Activated T-helper 1 cell treated with anti-CD3 and anti-CD28 coated beads, Interleukin-12 subunit alpha, Interleukin-12 subunit beta, Interleukin-2, Interleukin-4 antibody, amounts not matched to agents 30 ng/mL and 10 ng/mL and 1 ng/mL, durations not matched to agents 14 hours and 24 hours and 36 hours (primary cell): ENCODE results near the gene P2RX2. TPM values are rescaled to one million over a fixed set of nuclear protein-coding genes. Genes with fewer than 3 reads are reported as not detected.
A peak's percentile ranks its signal among the peaks of the same experiment; 100 is the strongest.
"Not testable (repeated sequence)": the region's sequence is repeated elsewhere in the genome, so short reads cannot be mapped to it uniquely, and the experiment has no call there.

Experiments used
- DNase-seq: peaks from one replicate; pipeline ENCODE4 v3.0.0; 2021; ENCODE audit warnings: low spot score
- H3K27ac Mint-ChIP-seq: one replicate; pipeline ENCODE4 v1.8.0; 2021; ENCODE audit warnings: mild to moderate bottlenecking, mixed read lengths
- H3K27me3 Mint-ChIP-seq: one replicate; pipeline ENCODE4 v1.8.0; 2022; ENCODE audit warnings: mild to moderate bottlenecking, moderate library complexity, mixed read lengths; ENCODE audit not compliant: insufficient read depth
- H3K36me3 Mint-ChIP-seq: one replicate; pipeline ENCODE4 v1.8.0; 2021; ENCODE audit warnings: low read depth, mixed read lengths
- H3K4me1 Mint-ChIP-seq: one replicate; pipeline ENCODE4 v1.8.0; 2021; ENCODE audit warnings: low read depth, mixed read lengths
- H3K4me3 Mint-ChIP-seq: one replicate; pipeline ENCODE4 v1.8.0; 2021; ENCODE audit warnings: mild to moderate bottlenecking, moderate library complexity, mixed read lengths
- H3K9me3 Mint-ChIP-seq: one replicate; pipeline ENCODE4 v1.8.0; 2021; ENCODE audit warnings: mixed read lengths
- intact Hi-C: fragments of 100-400 bp; cut with micrococcal nuclease; formaldehyde crosslinking; loops from one replicate; pipeline ENCODE4 v1.15.1; 2024
- total RNA-seq: library from RNA; stranded (reverse); gene quantifications from 2 replicates; pipeline ENCODE4 v1.2.3, GENCODE V29; 2022

Gene P2RX2
- total RNA-seq, 1 donor from 2014 or later, result not detected

DNA sequence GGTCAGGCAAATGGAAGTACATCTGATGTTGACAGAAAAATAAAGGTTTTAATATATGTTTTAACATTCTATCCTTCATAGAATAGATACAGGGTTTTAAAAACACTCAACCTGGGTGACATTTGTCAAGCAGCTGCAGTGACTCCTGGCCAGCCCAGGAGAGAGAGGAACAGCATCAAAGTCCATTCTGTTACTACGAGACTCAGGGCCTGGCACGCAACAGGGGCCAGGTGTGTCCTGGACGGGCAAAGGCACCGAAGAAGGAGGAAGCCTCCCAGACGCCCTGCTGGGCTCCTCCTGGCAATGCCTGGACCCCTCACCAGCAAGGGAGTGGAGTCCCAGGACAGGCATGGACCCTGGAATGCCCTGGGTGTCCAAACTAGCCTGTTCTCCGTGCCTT lies 30.3 kb upstream of the P2RX2 start:
- H3K36me3 Mint-ChIP-seq, result no peaks in the 10 kb centered on the region
- H3K27me3 Mint-ChIP-seq, result no peaks in the 10 kb centered on the region
- intact Hi-C loops, result no loop called here
- H3K4me1 Mint-ChIP-seq, result no peaks in the 10 kb centered on the region
- H3K4me3 Mint-ChIP-seq, result no peak overlapping the region
- DNase-seq, result no peak
- H3K9me3 Mint-ChIP-seq, result no peaks in the 10 kb centered on the region
- H3K27ac Mint-ChIP-seq, result no peak overlapping the region

DNA sequence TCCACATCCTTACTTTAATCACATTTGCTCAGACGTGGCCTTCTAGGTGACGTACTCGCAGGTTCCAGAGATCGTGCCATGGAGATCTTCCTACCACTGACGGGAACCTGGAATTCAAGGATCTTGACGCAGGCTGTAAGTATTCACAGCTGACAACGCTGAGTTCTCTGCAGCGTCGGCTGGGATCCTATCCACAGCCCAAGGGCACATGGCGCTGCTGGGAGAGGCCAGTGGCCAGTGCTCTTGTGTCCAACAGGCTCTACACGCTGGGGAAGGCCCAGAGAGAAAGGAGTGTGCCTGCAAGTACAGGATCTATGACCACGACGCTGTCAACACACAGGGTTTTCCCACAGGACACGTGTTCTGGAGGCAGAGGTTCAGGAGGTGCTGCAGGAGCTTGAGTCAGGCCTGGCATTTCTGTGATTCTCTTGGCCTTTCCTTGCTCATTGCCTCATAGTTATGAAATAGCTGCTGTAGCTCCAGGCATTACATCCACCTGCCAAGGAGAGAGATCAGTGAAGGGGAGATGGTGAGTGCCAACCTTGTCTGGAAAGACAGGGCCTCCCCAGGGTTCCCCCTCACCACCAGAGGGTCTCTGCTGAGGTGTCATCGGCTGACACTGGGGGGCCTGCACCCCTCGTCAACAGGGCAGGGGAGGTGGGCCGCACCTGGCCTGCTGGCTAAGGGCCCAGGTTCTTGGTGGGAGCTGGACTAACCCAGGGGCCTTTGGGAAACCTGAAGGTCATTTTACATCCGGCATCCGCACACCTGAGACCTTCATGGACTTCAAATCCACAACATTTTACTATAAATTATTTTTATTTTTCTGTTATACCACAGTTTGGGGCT lies 29.5 kb upstream of the P2RX2 start:
- Mint-ChIP-seq H3K9me3 (no peaks in the 10 kb centered on the region), H3K27me3 (peaks cover 3% of the 10 kb centered on the region), H3K4me1 (peaks cover 3% of the 10 kb centered on the region), H3K27ac (no peak overlapping the region), H3K36me3 (no peaks in the 10 kb centered on the region), H3K4me3 (no peak overlapping the region)
- intact Hi-C loops, result no loop called here
- no peak for DNase-seq

DNA sequence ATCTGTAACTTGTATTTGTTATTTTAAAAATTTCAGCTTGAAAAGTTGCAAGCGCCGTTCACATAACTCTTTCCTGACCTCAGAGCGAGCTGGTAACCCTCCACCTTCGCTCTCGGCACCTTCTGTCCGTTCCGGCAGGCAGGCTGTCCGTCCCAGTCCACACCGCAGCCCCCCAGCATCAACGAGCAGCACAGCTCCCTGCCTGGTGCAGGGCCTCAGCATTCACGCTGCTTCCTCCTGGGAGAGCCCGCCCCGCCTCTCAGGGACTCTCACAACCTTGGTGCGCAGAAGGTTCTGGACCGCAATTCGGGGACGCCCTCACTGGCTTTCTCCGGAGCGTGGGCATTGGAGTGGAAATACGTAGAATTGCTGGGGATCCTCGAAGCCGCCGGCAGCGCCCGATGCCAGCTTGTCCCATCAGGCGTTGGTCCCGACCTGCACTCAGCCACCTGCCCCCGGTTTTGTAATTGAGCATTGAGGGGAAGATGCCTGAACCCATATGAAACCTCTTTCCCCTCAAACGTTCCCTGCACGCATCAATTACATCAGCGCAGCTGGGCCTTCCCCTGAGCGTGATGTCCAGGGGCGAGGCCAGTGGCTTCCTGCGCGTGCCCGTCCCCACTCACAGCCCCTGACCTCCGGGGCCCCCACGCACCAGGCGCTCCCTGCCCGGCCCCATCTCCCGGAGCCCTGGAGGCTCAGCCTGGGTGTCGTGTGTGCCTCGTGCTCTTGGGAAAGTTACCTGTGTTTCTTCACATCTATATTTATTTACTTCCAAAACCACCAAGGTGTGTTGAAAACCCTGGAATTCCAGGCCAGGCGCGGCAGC lies 27.3 kb upstream of the P2RX2 start:
- no peaks in the 10 kb centered on the region for H3K9me3 Mint-ChIP-seq
- H3K27ac Mint-ChIP-seq, result no peak overlapping the region
- H3K4me1 Mint-ChIP-seq, result peaks cover 5% of the 10 kb centered on the region
- no peaks in the 10 kb centered on the region for H3K36me3 Mint-ChIP-seq
- no peak for DNase-seq
- peaks cover 4% of the 10 kb centered on the region for H3K27me3 Mint-ChIP-seq
- no peak overlapping the region for H3K4me3 Mint-ChIP-seq
- intact Hi-C loops, result no loop called here

DNA sequence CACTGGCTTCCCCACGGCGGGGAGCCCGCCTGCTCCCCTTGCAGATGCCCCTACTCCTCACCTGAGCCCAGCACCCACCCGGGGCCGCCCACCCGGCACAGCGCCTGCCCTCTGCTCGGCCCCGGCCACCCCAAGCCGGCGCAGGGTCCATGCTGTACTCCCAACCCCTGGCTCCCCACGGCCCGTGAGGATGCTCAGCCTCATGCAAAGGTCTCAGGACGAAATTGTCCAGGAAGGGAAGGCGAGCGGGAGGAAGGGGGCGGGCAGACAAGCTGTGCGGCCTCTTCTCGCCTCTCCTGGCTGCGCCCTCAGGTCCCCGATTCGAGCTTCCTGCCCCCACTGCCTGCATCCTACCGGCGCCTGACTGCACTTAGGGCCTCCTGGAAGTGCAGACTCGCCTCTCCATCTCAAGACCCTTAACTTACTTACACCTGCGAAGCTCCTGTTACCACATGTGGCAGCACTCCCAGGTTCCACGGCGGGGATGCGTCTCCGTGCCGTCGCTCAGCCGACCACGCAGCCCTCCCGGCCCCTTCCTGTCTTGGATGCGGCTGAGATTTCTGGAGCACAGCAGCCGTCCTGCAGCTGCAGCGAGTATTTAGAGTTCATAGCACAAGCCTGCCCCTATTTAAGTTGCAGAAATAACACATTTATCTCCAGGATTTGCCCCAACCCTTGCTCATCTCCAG lies 26.1 kb upstream of the P2RX2 start:
- Mint-ChIP-seq H3K4me3 (no peak overlapping the region), H3K27me3 (peaks cover 10% of the 10 kb centered on the region), H3K27ac (no peak overlapping the region), H3K9me3 (no peaks in the 10 kb centered on the region), H3K36me3 (no peaks in the 10 kb centered on the region), H3K4me1 (peaks cover 7% of the 10 kb centered on the region)
- intact Hi-C loops, result no loop called here
- DNase-seq, result no peak

DNA sequence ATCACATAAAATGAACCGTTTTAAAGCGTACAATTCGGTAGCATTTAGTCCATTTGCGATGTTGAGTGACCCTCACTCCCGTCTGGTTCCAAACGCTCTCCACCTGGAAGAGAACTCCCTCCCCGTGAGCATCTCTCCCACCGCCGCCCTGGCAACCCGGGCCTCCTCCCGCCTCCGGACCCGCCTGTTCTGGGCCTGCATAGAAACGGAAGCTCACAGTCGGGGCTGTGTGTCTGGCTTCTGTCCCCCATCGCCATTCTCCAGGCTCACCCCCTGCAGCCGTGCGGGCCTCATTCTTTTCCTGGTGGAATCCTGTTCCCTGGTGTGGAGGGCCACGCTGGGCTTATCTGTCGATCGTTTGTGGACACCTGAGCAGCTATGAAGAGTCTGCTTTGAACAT lies 25.5 kb upstream of the P2RX2 start:
- H3K36me3 Mint-ChIP-seq, result no peaks in the 10 kb centered on the region
- peaks cover 14% of the 10 kb centered on the region for H3K27me3 Mint-ChIP-seq
- DNase-seq, result no peak
- peaks cover 12% of the 10 kb centered on the region for H3K4me1 Mint-ChIP-seq
- H3K9me3 Mint-ChIP-seq, result no peaks in the 10 kb centered on the region
- H3K4me3 Mint-ChIP-seq, result no peak overlapping the region
- H3K27ac Mint-ChIP-seq, result no peak overlapping the region
- intact Hi-C loops, result no loop called here

DNA sequence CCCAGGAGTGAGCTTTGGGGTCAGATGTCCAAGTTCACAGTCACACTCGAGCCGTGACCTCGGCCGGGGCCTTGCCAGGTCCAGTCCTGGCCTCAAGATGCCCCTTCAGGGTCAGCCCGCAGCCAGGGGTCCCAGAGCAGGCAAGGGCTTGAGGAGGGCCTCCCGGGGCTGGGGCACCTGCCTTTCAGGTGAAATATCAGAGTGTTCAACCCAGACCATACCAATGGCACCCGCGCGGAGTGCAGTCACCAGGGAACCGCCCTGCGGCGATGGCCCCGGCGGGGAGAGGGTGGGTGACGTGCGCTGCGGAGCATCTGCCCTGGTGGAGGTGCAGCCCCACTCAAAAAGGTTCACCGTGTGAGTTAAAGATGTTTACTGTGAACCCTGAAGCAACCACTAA lies 25.1 kb upstream of the P2RX2 start:
- Mint-ChIP-seq H3K36me3 (no peaks in the 10 kb centered on the region), H3K4me3 (no peak overlapping the region), H3K27ac (no peak overlapping the region), H3K9me3 (no peaks in the 10 kb centered on the region), H3K4me1 (peaks cover 13% of the 10 kb centered on the region), H3K27me3 (peaks cover 15% of the 10 kb centered on the region)
- intact Hi-C loops, result no loop called here
- no peak for DNase-seq

DNA sequence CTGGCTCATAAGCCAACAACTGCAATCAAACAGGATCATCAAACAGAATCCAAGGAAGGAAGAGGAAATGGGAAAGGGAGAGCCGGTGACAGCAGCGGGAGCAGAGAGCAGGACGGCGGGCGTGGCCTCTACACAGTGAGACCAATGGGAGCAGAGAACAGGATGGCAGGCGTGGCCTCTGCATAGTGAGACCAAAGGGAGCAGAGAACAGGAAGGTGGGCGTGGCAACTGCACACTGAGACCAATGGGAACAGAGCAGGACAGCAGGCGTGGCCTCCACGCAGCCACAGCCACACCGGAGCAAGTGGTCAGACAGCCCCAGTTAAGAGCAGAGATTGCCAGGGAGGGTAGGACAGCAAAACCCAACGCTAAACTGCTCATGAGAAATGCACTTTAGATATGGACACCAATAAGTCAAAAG lies 24.6 kb upstream of the P2RX2 start:
- Mint-ChIP-seq H3K27ac (no peak overlapping the region), H3K4me3 (no peak overlapping the region), H3K4me1 (peaks cover 16% of the 10 kb centered on the region), H3K36me3 (no peaks in the 10 kb centered on the region), H3K27me3 (peaks cover 19% of the 10 kb centered on the region), H3K9me3 (no peaks in the 10 kb centered on the region)
- intact Hi-C loops, result no loop called here
- DNase-seq, result no peak

DNA sequence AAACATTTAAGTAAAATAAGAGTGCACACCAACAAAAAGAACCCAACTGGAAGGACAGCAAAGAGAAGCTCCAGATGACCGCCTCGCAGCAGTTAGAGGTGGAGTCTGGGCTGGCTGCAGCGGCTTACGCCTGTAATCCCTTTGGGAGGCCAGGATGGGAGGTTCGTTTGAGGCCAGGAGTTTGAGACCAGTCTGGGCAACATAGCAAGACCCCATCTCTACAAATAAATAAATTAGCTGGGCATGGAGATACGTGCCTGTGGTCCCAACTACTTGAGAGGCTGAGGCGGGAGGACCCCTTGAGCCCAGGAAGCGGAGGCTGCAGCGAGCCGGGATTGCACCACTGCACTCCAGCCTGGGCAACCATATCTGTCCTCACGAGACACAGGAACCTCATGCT lies 23.4 kb upstream of the P2RX2 start:
- Mint-ChIP-seq H3K4me3 (no peak overlapping the region), H3K9me3 (no peaks in the 10 kb centered on the region), H3K27ac (no peak overlapping the region)

DNA sequence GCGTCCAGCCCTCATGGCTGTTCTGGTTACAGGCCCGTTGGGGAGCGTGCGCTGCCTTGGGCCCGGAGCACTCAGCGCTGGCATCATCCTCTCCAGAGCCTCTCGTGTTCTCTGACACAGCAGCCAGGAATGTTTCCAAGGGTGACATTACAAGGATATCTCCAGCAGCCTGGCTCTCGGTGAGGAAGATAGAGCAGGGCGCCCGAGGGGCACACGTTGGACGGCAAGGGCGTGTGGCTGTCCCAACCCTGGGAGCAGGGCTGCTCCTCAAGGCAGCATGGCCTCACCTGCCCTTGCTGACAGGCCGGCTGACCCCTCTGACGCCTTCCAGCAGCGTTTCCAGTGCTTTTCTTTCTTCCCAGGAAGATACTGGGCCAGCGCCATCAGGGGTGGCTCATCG lies 22.6 kb upstream of the P2RX2 start:
- no peak overlapping the region for H3K27ac Mint-ChIP-seq
- peaks cover 35% of the 10 kb centered on the region for H3K27me3 Mint-ChIP-seq
- H3K9me3 Mint-ChIP-seq, result no peaks in the 10 kb centered on the region
- no peaks in the 10 kb centered on the region for H3K36me3 Mint-ChIP-seq
- no peak overlapping the region for H3K4me3 Mint-ChIP-seq
- intact Hi-C loops, result no loop called here
- H3K4me1 Mint-ChIP-seq, result peaks cover 16% of the 10 kb centered on the region
- no peak for DNase-seq

More for the DNA sequence above, 23.4 kb upstream of the P2RX2 start:
- DNase-seq, result no peak
- Mint-ChIP-seq H3K36me3 (no peaks in the 10 kb centered on the region), H3K4me1 (peaks cover 16% of the 10 kb centered on the region), H3K27me3 (peaks cover 27% of the 10 kb centered on the region)
- intact Hi-C loops, result no loop called here

DNA sequence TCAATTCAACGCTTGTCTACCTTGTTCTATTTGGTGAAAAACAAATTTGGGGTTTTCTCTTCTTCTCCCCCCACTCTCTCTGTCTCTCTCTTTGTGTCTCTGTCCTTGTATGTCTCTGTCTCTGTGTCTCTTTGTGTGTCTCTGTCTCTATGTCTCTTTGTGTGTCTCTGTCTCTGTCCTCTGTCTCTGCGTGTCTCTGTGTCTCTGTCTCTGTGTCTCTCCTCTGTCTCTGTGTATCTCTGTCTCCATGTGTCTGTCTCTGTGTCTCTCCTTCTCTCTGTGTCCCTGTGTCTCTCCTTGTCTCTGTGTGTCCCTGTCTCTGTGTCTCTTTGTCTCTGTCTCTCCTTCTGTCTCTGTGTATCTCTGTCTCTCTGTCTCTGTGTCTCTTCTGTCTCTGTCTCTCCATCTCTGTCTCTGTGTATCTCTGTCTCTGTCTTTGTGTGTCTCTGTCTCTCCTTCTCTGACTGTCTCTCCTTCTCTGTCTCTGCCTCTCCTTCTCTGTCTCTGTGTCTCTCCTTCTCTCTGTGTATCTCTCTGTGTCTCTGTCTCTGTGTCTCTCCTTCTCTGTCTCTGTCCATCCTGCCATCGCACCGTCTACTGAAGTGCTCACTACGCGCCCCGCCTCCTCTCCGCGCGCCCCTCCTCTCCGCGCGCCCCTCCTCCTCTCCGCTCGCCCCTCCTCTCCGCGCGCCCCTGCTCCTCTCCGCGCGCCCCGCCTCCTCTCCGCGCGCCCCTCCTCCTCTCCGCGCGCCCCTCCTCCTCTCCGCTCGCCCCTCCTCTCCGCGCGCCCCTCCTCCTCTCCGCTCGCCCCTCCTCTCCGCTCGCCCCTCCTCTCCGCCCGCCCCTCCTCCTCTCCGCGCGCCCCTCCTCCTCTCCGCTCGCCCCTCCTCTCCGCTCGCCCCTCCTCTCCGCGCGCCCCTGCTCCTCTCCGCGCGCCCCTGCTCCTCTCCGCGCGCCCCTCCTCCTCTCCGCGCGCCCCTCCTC lies 21.0 kb upstream of the P2RX2 start:
- Mint-ChIP-seq H3K4me1 (peaks cover 16% of the 10 kb centered on the region), H3K4me3 (peak overlapping the region; percentile 47), H3K27ac (no peak overlapping the region), H3K9me3 (no peaks in the 10 kb centered on the region), H3K36me3 (no peaks in the 10 kb centered on the region), H3K27me3 (peaks cover 46% of the 10 kb centered on the region)
- no peak for DNase-seq
- intact Hi-C loops, result no loop called here

DNA sequence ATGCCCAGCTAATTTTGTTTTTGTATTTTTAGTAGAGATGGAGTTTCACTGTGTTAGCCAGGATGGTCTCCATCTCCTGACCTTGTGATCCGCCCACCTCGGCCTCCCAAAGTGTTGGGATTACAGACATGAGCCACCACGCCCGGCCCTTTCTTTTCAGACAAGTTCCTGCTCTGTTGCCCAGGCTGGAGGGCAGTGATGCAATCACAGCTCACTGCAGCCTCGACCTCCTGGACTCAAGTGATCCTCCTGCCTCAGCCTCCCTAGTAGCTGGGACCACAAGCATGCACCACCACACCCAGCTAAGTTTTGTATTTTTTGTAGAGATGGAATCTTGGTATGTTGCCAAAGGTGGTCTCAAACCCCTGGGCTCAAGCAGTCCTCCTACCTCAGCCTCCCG lies 19.1 kb upstream of the P2RX2 start:
- H3K36me3 Mint-ChIP-seq, H3K27ac Mint-ChIP-seq, H3K9me3 Mint-ChIP-seq, H3K4me3 Mint-ChIP-seq, intact Hi-C loops, DNase-seq: not testable (repeated sequence)
- peaks cover 49% of the 10 kb centered on the region for H3K27me3 Mint-ChIP-seq
- peaks cover 11% of the 10 kb centered on the region for H3K4me1 Mint-ChIP-seq
